Stimulated activated CD8-positive, alpha-beta memory T cell treated with anti-CD3 and anti-CD28 coated beads, Interleukin-4, amount 100 ng/mL, for 4 hours (primary cell): ENCODE measurements around the gene ZBTB4.

Experiments
- DNase-seq, 2 donors: peaks; one replicate each; pipeline ENCODE4 v3.0.0-alpha.2; 2020; ENCODE audit warnings: low read depth in 2 of 2, low spot score in 1 of 2

Gene ZBTB4

DNA sequence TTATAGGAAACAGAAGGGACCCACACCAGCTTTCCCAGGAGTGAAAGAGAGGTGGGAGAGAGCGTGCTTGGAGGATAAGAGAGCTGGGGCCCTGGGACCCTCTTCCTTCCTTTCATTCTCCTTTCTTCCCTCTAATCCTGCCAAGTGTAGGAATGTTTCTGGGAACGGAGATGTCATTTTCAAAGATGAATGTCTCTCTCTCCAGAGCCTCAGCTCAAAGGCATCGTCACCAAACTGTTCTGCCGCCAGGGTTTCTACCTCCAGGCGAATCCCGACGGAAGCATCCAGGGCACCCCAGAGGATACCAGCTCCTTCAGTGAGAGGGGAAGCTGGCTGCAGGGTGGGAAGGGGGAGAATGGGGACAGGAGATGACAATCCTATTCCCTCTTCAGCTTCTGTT lies 38.2 kb downstream of the ZBTB4 start:
- DNase-seq, result no peak

GRCh38 chr17:7440834-7441195 lies 38.6 kb downstream of the ZBTB4 start:
- no peak for DNase-seq

- no peak for DNase-seq
These were observed 39.2 kb downstream of the ZBTB4 start for GRCh38 chr17:7440113-7440833.

- DNase-seq, result no peak
These were observed 39.8 kb downstream of the ZBTB4 start, which contains the start of gene FGF11 for GRCh38 chr17:7439462-7440112. Gene FGF11 (plus strand): TSS chr17:7439512. CDS start chr17:7439621, 109 bp downstream.

- no peak for DNase-seq
These were observed 40.6 kb downstream of the ZBTB4 start for GRCh38 chr17:7438656-7439460.

DNA sequence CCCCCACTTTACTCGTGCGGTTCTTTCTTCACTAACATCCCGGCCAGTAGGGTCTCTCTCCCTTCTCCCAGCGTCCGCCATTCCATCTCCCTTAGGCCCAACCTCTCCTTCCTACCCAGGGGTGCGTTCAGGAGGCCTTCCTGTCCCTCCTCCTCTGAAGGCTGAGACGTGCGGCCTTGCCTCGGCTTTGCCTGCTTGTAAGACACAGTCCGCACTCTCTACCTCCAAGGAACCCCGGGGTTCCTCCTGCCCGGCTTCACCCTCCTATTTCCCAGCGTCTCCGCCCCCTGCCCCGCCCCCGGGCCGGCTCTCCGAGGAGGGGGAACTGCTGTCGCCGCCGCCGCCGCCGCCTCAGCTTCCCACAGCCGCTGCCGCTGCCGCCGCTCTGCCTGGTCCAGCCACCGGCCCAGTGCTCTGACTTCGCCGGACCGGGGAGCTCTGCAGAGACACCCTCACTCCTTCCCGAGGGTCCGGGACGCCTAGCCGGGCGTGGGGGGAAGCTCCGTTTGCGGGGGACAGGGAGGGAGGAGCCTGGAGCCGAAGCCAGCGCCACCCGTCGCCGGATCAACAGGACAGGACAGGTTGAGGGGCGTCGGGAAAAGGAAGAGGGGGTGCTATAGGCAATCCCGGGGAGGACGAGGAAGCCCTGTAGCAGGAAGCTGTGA lies 41.3 kb downstream of the ZBTB4 start:
- peak in 1 of 2 donors; percentile 30 for DNase-seq

DNA sequence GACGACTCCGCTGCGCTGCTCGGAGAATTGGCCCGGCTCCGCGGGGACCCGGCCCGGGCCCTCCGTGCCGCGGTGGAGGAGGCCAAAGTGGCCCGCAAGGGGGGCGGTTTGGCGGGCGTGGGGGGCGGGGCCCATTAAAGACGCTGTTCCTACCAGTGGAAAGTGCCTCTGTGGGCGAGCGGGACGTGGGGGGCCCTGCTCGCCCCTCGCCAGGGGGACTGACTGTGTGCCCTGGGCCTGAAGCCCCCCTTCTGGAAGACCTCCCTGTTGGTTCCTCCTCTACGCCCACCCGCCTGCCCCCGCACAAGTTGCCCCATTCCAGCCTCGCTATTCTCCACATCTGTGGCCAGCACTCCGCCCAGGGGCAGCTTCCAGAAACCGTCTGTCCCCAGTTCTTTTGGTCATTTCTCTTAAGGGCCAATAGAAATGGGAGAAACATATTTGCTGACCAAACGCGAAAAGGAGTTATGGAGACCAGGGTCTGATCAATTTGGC lies 42.0 kb downstream of the ZBTB4 start:
- DNase-seq, result no peak

- DNase-seq, result peak in 1 of 2 donors; percentile 55
These were observed 42.7 kb downstream of the ZBTB4 start for GRCh38 chr17:7436556-7437368.

DNA sequence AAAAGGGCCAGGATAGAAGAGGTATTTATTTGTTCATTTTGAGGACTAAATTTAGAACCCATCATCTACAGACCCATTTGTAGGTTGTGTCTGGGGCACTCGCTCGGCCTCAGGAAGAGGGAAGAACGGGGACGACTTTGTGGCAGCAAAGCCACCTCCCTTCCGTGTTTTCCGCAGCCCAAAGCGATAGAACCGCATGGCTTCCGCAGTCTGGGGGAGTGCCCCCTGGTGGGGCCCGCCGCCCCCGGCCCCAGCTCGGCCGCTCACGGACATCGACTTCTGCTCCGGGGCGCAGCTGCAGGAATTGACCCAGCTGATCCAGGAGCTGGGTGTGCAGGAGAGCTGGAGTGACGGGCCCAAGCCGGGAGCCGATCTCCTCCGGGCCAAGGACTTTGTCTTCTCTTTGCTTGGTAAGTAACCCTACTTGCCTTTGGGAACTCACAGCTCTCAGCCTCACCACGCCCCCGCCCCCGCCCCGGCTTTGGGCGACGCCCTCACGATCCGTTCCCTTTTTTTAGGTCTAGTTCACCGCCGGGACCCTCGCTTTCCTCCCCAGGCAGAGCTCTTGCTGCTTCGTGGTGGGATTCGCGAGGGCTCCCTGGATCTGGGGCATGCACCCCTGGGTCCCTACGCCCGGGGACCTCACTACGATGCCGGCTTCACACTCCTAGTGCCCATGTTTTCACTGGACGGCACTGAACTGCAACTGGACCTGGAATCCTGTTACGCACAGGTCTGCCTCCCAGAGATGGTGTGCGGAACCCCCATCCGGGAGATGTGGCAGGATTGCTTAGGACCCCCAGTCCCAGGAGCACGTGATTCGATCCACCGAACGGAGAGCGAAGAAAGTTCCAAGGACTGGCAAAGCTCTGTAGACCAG lies 43.5 kb downstream of the ZBTB4 start:
- peak in 1 of 2 donors; percentile 29 for DNase-seq

- DNase-seq, result no peak
These were observed 47.1 kb downstream of the ZBTB4 start for GRCh38 chr17:7432296-7432695.

- no peak for DNase-seq
These were observed 48.2 kb downstream of the ZBTB4 start for GRCh38 chr17:7431231-7431630.

- DNase-seq, result no peak
These were observed 49.7 kb downstream of the ZBTB4 start for GRCh38 chr17:7429722-7430121.

GRCh38 chr17:7428557-7428956 lies 50.9 kb downstream of the ZBTB4 start, which contains the start of gene SPEM3:
Gene SPEM3 (plus strand): TSS chr17:7428857. CDS start chr17:7428903, 46 bp downstream.
- DNase-seq, result no peak

GRCh38 chr17:7427549-7427948 lies 51.9 kb downstream of the ZBTB4 start:
- no peak for DNase-seq

DNA sequence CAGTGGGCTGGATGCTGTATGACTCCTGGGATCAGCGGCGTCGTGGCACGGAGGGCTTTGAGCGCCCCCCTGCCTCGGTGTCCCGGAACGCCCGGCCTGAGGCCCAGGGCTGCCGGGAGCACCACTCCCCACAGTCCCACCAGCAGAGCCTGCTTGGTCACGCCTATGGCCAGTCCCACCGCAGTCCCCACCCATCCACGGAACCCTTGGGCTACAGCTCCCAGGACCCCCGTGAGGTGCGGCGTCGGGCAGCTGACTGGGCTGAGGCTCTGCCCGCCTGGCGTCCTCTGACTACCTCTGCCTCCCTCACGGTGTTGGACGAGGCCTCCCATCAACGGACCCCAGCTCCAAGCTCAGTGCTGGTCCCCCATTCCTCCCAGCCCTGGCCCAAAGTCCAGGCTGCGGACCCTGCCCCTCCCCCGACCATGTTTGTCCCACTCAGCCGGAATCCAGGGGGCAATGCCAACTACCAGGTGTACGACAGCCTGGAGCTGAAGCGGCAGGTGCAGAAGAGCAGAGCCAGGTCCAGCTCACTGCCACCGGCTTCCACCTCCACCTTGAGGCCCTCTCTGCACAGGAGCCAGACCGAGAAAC lies 52.4 kb downstream of the ZBTB4 start:
- DNase-seq, result no peak

DNA sequence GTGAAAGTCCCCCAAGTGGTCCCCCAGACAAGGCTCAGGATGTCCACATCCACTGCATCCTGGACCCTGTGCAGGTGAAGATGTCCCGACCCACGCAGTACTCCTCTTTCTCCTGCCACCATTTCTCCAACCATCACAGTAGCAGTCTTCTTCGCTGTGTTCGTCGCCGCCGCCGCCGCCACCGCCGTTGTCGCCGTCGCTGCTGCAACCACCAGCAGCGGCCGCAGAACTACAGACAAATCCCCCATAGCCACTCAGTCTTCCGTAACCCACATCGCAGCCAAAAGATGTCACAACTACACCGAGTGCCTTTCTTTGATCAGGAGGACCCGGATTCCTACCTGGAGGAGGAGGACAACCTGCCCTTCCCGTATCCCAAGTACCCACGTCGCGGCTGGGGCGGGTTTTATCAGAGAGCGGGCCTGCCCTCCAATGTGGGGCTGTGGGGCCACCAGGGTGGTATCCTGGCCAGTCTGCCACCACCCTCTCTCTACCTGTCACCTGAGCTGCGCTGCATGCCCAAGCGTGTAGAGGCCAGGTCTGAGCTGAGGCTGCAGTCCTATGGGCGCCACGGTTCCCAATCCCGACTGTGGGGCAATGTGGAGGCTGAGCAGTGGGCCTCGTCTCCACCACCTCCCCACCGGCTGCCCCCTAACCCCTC lies 53.1 kb downstream of the ZBTB4 start:
- no peak for DNase-seq

DNA sequence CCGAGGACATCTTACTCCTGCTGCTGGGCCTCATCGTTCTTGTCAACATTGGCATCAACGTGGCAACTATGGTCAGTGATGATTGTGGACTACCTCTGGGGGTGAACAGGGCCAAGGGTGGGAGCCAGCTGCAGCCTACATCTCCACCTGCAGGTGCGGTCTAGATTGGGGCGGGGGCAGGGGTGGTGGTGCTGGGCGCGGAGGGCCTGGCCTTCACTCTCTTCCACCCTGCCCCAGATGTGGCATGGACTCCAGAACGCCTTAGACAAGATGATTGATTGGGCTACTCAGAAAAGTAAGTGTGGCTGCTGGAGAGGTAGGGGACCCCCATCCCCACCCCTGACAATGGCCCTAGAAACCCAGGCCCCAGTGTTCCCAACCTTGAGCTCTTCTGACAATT lies 53.7 kb downstream of the ZBTB4 start:
- no peak for DNase-seq

GRCh38 chr17:7425316-7425715 lies 54.1 kb downstream of the ZBTB4 start, which contains the start of gene SPEM2:
Gene SPEM2 (plus strand): TSS chr17:7425616. CDS start chr17:7425689, 73 bp downstream.
- no peak for DNase-seq
